ENCODE data around the gene FBXO27. TPM values are rescaled to one million over a fixed set of nuclear protein-coding genes. Genes with fewer than 3 reads are reported as not detected.
"Not testable (repeated sequence)": the region's sequence is repeated elsewhere in the genome, so short reads cannot be mapped to it uniquely, and the experiment has no call there.

The FBXO27 gene
- total and polyA plus RNA-seq, 11 donors: 4.0 to 38.3 (median 21.0) TPM

GRCh38 chr19:39003796-39004195 lies 28.6 kb downstream of the FBXO27 start:
- H3K36me3 ChIP-seq: no peaks in the 10 kb centered on the region
- DNase-seq: no peak
- H3K9me3 ChIP-seq: no peaks in the 10 kb centered on the region
- no peak overlapping the region for H3K27ac ChIP-seq
- WGBS, 4 donors: 63 to 71% (median 69%) methylated on average over 4 of the region's 4 CpGs
- H3K4me1 ChIP-seq: no peaks in the 10 kb centered on the region
- H3K27me3 ChIP-seq: peaks cover 0 to 21% (median 0%) of the 10 kb centered on the region in 9 donors
- no peak for ATAC-seq
- no peak for TF ChIP-seq POLR2A (IDR thresholded peaks at IDR 0.05)
- TF ChIP-seq, protein P1, sequence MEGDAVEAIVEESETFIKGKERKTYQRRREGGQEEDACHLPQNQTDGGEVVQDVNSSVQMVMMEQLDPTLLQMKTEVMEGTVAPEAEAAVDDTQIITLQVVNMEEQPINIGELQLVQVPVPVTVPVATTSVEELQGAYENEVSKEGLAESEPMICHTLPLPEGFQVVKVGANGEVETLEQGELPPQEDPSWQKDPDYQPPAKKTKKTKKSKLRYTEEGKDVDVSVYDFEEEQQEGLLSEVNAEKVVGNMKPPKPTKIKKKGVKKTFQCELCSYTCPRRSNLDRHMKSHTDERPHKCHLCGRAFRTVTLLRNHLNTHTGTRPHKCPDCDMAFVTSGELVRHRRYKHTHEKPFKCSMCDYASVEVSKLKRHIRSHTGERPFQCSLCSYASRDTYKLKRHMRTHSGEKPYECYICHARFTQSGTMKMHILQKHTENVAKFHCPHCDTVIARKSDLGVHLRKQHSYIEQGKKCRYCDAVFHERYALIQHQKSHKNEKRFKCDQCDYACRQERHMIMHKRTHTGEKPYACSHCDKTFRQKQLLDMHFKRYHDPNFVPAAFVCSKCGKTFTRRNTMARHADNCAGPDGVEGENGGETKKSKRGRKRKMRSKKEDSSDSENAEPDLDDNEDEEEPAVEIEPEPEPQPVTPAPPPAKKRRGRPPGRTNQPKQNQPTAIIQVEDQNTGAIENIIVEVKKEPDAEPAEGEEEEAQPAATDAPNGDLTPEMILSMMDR (IDR thresholded peaks at IDR 0.05): no peak
- intact Hi-C loops (cut with DNase I): no loop called here
- H3K4me3 ChIP-seq: no peak overlapping the region

DNA sequence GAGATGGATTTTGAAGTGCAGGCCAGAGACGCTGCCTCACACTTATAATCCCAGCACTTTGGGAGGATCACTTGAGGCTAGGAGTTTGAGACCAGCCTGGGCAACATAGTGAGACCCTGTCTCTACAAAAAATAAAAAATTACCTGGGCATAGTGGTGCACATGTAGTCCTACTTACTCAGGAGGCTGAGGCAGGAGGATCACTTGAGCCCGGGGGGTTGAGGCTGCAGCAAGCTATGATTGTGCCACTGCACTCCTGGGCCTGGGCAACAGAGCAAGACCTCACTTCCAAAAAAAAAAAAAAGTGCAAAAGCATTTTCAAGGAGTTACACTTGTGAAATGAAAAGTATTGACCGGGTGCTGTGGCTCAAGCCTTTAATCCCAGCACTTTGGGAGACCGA lies 29.2 kb downstream of the FBXO27 start:
- intact Hi-C loops (cut with DNase I): no loop called here
- H3K9me3 ChIP-seq: no peaks in the 10 kb centered on the region
- ATAC-seq: no peak
- H3K4me3 ChIP-seq: no peak overlapping the region
- no peaks in the 10 kb centered on the region for H3K36me3 ChIP-seq
- H3K4me1 ChIP-seq: no peaks in the 10 kb centered on the region
- TF ChIP-seq, protein P1 (IDR thresholded peaks at IDR 0.05): no peak
- TF ChIP-seq POLR2A (IDR thresholded peaks at IDR 0.05): no peak
- no peak overlapping the region for H3K27ac ChIP-seq
- peaks cover 0 to 21% (median 0%) of the 10 kb centered on the region in 9 donors for H3K27me3 ChIP-seq
- no peak for DNase-seq
- 81 to 88% (median 85%) methylated on average over 3 to 4 of the region's 4 CpGs for WGBS, 4 donors

DNA sequence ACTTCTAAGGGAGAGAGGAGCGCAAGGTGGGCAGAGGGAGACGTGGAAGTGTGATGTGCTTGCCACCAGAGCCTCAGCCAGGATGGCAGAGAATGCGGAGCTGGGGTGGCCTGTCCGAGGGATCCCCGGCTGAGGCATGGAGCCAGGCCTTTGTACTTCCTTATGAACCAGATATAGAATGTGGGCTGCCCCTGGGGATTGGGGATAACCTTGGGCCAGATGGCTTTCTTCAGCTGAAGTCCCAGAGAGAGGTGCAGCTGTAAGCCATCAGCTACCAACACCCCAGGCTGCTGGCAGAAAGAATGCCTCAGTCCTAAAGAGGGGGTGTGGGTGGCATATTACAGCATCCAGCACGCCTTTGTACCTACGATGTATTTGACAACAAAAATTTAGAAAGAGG lies 31.3 kb downstream of the FBXO27 start:
- no peak for DNase-seq
- intact Hi-C loops (cut with DNase I): no loop called here
- H3K36me3 ChIP-seq: no peaks in the 10 kb centered on the region
- ATAC-seq: no peak
- TF ChIP-seq POLR2A (IDR thresholded peaks at IDR 0.05): no peak
- TF ChIP-seq, protein P1 (IDR thresholded peaks at IDR 0.05): no peak
- H3K27ac ChIP-seq: no peak overlapping the region
- peaks cover 0 to 21% (median 0%) of the 10 kb centered on the region in 9 donors for H3K27me3 ChIP-seq
- H3K9me3 ChIP-seq: no peaks in the 10 kb centered on the region
- whole genome bisulfite sequencing, 4 donors: 23 to 41% (median 34%) methylated on average over 7 of the region's 7 CpGs
- H3K4me1 ChIP-seq: no peaks in the 10 kb centered on the region
- H3K4me3 ChIP-seq: no peak overlapping the region

DNA sequence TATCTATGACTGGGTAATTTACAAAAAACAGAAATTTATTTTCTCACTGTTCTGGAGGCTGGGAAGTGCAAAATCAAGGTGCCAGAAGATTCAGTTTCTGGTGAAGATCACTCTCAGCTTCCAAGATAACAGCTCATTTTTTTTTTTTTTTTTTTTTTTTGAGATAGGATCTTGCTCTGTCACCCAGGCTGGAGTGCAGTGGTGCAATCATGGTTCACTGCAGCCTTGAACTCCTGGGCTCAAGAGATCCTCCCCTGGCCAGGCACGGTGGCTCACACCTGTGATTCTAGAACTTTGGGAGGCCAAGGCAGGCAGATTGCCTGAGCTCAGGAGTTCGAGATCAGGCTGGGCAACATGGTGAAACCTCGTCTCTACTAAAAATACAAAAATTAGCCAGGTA lies 34.8 kb downstream of the FBXO27 start:
- H3K4me3 ChIP-seq; H3K36me3 ChIP-seq; ATAC-seq; intact Hi-C loops (cut with DNase I); H3K4me1 ChIP-seq; DNase-seq; H3K27ac ChIP-seq; H3K9me3 ChIP-seq: not testable (repeated sequence)
- WGBS, 4 donors: 76 to 95% (median 82%) methylated on average over 3 of the region's 3 CpGs
- H3K27me3 ChIP-seq: peaks cover 0 to 16% (median 0%) of the 10 kb centered on the region in 9 donors

DNA sequence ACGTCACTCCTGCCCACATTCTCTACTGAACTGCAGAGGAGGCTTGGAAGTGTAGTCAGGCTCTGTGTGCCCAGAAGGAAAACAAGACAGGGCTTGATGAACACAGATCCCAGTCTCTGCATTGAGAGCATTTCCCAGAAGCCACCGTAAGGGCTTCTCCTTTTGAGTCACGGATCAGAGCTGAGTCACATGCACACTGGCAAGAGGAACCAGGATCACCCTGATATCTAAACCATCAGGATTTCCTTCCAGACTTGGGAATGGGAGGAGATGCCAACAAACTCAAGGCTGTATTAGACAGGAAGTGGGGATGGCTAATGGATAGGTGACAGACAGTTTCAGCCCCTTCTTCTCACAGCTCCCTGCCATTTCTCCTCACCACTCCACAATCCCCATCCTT lies 39.1 kb downstream of the FBXO27 start:
- H3K27ac ChIP-seq: no peak overlapping the region
- H3K9me3 ChIP-seq: no peaks in the 10 kb centered on the region
- intact Hi-C loops (cut with DNase I): no loop called here
- 51 to 69% (median 58%) methylated on average over 3 of the region's 3 CpGs for WGBS, 4 donors
- ATAC-seq (no peak), DNase-seq (no peak)
- peaks cover 0 to 17% (median 0%) of the 10 kb centered on the region in 9 donors for H3K27me3 ChIP-seq
- H3K36me3 ChIP-seq: no peaks in the 10 kb centered on the region
- no peak for TF ChIP-seq POLR2A (IDR thresholded peaks at IDR 0.05)
- TF ChIP-seq, protein P1 (IDR thresholded peaks at IDR 0.05): no peak
- H3K4me1 ChIP-seq: no peaks in the 10 kb centered on the region
- H3K4me3 ChIP-seq: no peak overlapping the region
